HG03060 (cell line): ENCODE data around the gene CTXN2.

ENCODE experiments used
- ATAC-seq: cut with Tn5 transposase; IDR thresholded peaks from one replicate; pipeline ENCODE4 v1.9.1; 2021; ENCODE audit warnings: low read depth, moderate number of reproducible peaks; ENCODE audit not compliant: unreplicated experiment

Gene CTXN2

GRCh38 chr15:48191574-48192225 is at the start of gene CTXN2:
CTXN2 (plus strand) TSS chr15:48191665; CDS start chr15:48201301, 9,636 bp downstream.
- ATAC-seq: no peak

- no peak for ATAC-seq
These were observed 47.6 kb upstream of the CTXN2 start for GRCh38 chr15:48143856-48144255.

GRCh38 chr15:48144889-48145288 is 46.6 kb upstream of the CTXN2 start:
- no peak for ATAC-seq

- no peak for ATAC-seq
These were observed 45.5 kb upstream of the CTXN2 start for GRCh38 chr15:48145923-48146322.

GRCh38 chr15:48147358-48147757 is 44.1 kb upstream of the CTXN2 start:
- no peak for ATAC-seq

GRCh38 chr15:48149858-48150257 is 41.6 kb upstream of the CTXN2 start:
- ATAC-seq: no peak

GRCh38 chr15:48153526-48153925 is 37.9 kb upstream of the CTXN2 start:
- no peak for ATAC-seq

GRCh38 chr15:48168616-48169015 is 22.8 kb upstream of the CTXN2 start:
- ATAC-seq: no peak

- ATAC-seq: no peak
These were observed 20.5 kb upstream of the CTXN2 start for GRCh38 chr15:48170981-48171380.

- ATAC-seq: no peak
These were observed 16.3 kb upstream of the CTXN2 start for GRCh38 chr15:48175126-48175525.

GRCh38 chr15:48176112-48176511 is 15.4 kb upstream of the CTXN2 start:
- ATAC-seq: no peak

GRCh38 chr15:48176957-48177356 is 14.5 kb upstream of the CTXN2 start:
- no peak for ATAC-seq

- ATAC-seq: peak; percentile 52
These were observed 14.1 kb upstream of the CTXN2 start for GRCh38 chr15:48177383-48177765.

GRCh38 chr15:48177766-48178647 is 13.5 kb upstream of the CTXN2 start, which contains the start of gene MYEF2:
MYEF2 (minus strand) TSS chr15:48178295; CDS start chr15:48178237, 58 bp downstream.
- peak; percentile 34 for ATAC-seq

- ATAC-seq: no peak
These were observed 12.9 kb upstream of the CTXN2 start for GRCh38 chr15:48178648-48178931.

- no peak for ATAC-seq
These were observed 8.7 kb upstream of the CTXN2 start for GRCh38 chr15:48182749-48183148.

GRCh38 chr15:48185529-48185928 is 5.9 kb upstream of the CTXN2 start:
- no peak for ATAC-seq

- no peak for ATAC-seq
These were observed 5.2 kb upstream of the CTXN2 start for GRCh38 chr15:48186271-48186670.

- ATAC-seq: no peak
These were observed 412 bp upstream of the CTXN2 start for GRCh38 chr15:48190932-48191573.

- ATAC-seq: no peak
These were observed 10.6 kb downstream of the CTXN2 start for GRCh38 chr15:48202068-48202467.

GRCh38 chr15:48205981-48206380 is 14.5 kb downstream of the CTXN2 start, which contains the start of gene SLC12A1:
SLC12A1 (plus strand) TSS chr15:48206302; CDS start chr15:48207720, 1,418 bp downstream.
- no peak for ATAC-seq
